HG03280 (cell line): ENCODE results near the gene LIMS2.

Source experiments
- ATAC-seq: cut with Tn5 transposase; IDR thresholded peaks from one replicate; pipeline ENCODE4 v1.9.1; 2021; ENCODE audit warnings: mild to moderate bottlenecking, moderate library complexity; ENCODE audit not compliant: unreplicated experiment

Gene LIMS2

DNA sequence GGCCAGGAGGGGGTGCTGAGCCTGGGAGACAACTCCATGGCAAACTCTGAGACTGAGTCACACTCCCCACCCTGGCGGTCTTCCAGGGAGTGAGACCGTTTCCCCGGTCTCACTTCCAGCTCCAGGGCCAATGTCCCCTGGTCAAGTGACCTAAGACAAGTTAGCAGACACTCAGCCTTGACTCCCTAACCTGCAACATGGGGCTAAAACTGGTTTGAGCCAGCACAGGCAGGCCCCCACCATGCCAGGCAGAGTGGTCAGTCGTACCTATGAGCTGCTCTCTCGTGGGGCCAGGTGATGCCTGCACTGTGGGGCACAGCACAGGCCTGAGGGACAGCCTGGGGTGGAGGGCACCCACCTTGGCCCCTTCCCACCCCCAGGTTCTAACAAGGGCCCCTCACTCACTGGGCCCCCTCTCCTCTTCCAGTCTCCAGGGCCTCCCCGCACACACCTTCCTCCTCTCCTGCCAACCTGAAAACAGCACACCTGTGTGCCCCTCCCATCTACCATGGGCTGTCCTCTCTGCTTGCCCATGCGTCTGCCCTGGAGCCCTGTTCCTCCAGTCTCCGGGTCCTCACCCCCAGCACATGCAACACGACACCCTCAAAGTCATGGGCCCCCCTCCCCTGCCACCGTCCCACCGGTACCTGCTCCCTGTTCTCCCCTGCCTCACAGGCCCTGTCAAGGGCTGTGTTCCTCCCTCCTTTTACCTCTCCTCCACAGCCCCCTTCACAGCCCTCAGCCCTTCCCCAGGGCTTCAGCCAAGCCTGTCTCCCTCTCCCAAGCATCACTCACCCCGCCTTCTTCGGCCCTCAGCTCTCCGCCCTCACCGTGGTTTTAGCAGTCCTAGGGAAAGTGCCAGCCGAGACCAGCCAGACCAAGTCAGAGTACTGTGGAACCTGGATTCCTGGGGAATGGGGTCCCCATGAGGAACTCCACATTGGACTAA is 27.8 kb downstream of the LIMS2 start:
- no peak for ATAC-seq

DNA sequence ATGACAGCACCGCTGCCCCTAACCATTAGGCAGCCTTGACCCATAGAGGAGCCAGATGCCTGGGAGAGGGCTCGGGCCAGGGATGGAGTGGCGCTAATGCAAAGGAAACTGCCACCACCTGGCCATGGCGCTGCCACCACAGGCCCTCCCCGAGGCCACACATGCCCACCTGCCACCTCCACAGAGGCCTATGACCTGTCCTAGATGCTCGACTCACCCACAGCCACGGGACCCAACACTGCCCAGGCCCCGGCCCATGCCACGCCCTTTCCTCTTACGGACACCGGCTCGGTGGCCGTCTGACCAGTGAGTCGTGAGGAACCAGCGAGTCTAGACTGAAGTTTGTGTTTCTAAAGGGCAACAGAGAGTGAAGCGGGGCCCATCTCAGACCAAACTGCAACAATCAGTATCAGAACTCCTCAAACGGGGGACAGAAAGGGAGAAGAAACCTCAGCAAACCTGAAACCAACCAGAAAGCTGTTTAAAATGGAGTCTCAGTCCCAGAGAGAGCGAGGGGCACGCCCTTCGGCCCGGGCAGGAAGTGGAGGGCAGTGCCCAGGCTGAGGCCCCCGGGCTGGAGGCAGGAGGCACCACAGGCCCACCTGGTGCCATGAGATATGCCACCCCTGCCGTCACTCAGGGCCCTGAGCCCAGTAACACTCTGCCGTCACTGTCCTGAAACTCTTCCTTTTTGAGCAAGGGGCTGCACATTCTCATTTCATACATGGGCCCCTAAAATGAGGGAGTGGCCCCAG is 28.7 kb downstream of the LIMS2 start:
- ATAC-seq: no peak

DNA sequence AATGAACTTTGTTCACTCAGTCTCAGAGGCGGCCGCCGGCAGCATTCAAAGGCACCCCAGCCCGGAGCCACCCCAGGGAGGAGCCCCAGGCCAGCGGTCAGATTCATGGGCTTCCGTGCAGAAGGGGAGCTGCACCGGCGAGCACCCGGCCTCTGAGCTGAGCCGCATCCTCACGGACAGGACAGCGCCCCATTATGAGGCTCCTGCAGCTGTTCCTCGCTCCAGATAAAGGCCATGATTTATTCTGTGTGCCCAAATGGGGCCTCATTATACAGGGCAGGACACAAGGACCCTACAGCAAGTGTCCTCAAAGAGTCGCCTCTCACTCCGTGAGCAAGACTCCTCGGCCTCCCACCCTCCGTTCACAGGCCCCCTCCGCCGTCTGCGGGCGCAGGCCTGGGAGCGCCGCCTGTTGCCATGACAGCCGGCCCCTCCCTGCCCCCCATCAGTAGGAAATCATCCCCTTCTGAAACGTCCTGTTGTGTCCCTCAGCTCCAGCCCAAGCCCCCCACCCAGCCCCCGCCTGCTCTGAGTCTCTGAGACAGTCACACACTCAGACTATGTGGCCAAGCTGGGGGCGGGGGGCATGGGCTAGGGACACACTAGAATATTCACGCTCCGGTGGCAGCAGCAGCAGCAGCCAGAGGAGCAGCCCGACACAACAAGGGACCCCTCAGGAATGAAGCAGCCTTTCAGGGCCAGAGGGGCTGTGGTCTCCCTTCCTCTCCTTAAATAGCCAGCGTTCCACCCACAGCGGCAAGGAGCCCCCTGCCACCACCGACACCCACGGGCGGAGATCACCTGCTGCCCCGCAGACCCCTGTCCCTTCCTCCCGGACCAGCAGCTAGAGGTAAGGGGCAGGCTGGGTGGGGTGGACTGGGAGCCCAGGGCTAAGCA is 29.7 kb downstream of the LIMS2 start, which contains the start of gene GPR17:
Gene GPR17 (plus strand): TSS at position 759 of the 897 bp plus-strand sequence. CDS start 4,583 bp downstream, outside the sequence.
- no peak for ATAC-seq

DNA sequence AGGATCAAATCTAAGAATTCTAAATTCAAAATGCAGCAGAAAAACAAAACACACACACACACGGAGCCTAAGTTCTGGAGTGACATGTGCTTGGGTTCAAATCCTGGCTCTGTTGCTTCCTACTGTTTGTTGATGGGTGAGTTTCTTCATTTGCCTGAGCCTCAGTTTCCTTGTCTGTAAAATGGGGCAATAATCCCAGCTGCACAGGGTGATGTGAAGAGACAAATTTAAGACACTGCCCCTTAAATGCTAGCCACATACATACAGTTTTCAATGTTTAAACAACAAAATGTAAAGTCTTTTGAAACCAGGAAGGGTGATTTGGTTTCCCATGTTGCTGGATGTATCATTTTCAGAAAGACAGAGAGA is 30.3 kb downstream of the LIMS2 start:
- ATAC-seq: no peak

DNA sequence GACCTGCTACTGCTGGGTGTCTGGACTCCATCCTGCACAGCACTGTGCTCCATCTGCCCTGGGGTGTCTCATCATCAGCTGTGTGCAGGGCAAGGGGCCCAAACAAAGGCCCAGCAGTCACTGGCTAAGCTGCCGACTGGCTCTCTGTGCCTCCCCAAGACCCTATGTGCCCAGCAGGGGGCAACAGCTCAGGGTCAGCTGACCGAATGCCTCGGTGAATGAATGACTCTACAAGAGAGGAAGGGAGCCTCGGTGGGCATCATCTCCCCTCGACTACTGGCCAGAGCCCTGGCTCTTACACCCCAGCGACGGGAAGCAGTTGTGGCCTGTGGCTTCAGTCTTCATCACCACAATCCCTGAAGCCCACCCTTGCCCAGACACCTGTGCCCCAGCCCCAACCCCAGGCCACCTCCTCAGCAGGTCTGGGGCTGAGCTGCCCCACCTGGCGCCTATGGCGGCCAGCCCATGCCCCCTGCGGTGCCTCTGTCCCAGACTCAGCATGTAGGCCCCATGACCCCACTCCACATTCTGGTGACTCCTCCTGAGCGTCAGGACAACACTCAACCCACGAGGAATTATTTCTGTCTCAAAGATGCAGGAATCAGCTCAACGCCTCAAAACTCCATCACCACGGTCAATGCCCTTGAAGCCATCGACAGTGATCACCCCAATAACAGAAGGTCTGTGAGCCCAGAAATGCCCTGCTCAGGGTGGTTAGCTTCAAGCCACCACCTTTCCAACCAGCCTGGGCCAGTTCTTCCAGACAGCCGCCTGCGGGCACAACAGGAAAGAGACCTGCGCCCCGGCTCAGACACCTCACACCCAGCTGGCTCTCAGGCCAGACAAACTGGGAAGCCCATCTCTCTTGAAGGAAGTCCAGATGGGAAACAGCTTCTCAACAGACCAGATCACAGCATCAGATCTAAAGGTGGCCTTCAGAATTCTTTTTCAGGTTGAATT is 31.0 kb downstream of the LIMS2 start:
- no peak for ATAC-seq

DNA sequence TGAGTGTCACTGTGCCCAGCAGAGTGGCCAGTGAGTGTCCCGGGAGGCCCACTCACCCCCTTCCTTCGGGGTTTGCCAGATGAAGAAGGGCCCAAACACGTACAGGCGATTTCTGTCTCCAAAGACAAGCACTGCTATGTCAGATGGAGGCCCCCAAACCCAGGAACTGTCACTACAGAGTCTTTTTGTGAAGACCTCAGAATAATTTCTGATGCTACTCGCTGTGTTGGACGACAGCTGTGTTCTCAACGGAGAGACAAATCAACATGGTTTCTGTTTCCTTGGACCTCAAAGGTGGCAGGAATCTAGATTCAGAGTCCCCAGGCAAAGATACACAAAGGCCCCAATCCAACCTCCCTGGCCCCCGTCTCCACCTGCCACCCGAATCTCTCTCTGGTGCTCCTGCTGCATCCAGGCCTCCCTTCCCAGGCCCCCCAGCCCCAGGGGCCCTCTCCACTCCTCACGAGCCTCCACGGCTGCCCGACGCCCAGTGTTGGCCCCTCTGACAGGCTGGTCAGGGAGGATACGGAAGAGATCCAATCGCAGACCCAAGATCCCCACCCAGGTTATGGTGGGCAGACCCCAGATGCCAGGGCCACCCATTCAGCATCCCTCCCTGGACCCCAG is 31.8 kb downstream of the LIMS2 start:
- ATAC-seq: no peak

DNA sequence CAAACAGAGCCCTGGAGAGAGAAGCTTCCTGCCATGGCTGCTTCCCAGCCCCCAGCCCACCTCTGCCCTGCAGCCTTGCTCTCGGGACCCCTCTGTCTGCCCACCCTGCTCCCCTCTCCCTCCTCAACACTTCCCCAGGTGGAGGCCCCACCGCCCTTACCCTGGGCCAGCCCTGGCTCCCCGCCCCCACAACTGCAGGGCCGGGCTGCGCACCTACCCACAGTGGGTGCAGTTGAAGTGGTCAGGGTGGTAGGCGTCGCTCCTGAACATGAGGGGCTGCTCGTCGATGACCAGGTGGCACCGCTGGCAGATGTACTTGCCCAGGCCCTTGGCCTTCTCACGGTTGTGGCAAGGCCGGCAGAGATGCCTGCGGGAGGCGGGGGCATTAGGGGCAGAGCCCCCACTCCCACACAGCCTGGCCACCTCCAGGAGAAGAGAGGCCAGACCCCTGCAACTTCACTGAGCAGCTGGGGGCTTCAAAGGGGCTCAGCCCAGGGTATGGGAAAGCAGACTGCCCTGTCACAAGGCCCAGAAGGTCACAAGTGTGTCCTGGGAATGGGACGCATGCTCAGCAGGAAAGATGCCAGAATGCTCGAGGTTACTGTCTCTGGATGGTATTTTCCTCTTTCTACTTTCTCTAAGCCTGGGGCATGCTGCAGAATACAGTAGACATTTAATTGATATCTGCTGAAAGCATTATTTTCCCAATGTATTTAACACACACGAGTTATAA is 32.5 kb downstream of the LIMS2 start:
- no peak for ATAC-seq

DNA sequence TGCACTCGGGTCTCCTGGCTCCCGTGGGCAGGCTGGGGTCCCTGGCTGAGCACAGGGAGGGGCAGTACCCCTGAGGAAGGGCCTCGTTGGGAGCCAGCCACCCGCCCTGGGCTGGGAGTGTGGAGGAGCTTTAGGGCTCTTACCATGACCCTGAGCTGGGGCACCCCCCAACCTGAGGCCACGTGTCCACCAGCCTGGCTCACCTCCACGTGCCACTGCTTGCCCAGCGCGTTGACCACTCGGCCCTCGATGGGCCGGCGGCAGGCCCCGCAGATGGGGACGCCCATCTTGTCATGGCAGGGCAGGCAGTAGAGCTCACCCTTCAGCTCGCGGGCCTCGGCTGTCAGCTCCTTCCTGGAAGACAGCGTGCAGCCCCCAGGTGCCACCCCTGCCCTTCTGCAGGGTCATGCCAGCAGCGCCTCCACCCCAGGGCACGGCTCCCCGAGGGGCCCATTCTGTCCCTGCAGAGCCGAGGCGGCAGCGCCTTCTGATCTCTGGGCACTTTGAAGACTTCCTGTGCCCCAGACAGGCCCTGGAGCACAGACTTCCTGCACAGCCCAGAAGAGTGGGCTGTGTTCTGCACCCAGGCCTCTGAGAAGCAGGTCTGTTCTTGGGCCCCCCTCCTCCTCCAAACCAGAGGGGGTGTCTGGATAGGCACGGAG is 33.4 kb downstream of the LIMS2 start:
- no peak for ATAC-seq

DNA sequence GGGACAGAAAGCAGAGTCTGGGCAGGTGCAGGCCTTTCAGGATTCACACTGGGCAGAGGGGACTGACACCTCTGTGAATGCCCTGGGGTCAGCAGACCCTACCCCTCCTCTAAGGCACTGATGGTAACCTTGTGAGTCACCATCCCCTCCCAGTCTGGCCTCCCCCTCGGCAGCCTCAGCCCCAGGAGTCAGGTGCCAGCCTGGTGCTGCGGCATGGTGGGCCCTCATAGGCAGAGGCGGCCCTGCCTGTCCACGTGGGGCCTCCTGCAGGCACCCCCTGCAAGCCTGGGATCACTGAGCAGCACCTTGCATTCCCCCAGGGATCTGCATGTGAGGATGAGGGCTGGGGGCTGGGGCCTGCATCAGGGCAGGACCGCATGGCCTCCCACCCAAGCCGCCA is 34.2 kb downstream of the LIMS2 start:
- ATAC-seq: no peak

DNA sequence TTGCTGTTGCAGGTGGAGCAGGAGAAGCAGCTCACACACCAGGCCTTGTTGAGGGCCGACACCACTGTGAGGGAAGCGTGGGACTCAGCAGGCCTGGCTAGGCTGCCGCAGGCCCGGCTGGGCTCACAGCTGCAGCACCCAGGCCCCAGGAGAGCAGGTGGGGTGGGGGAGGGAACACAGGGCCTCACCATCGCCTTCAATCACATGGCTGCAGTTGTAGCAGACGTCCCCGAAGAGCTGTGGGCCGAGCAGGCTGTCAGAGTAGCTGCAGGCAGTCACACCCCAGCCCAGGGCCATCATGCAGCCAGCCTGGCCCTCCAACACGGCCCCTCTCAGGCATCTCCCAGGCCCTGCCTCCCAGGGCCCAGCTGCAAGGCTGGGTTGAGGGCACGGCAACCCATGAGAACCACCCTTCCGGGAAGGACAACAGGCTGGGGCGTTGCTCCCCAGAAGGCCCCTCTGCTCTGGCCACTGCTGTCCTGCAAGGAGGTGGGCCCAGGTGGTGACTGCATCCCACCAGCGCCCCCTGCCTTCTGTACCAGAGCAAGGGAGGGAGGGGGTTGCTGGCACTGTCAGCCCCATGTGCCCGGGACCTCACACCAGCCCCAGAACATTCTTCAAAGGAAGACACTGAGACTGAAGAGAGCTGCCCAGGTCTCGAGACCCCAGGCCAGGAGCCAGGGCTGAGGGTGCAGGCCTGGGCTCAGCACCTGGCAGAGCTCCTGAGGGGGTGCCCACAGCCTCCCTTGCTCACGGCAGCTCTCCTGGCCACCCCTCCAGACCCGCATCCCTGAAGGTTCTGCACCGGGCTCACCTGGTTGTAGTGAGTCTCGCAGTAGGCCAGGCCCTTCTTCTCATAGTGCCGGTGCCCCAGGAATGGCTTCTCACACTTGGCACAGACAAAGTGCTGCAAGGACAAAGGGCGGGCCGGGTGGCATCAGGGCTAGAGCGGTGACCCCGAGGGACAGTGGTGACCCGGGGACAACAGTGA is 35.0 kb downstream of the LIMS2 start:
- ATAC-seq: no peak

DNA sequence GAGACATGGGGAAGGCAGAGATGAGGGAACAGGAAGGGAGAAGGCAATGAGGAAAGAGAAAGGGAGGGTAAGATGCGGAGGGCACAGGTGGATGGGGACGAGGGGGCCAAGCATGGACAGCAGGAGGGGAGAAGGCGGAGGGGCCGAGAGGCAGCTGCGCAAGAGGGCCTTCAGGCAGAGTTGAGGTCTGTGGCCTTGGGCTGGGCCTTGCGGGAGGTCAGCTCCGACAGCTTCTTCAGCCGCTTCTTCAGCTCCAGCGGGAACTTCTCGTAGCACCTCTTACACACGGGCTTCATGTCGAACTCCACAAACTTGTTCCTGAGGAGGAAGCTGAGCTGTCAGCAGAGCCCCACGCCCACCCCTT is 36.2 kb downstream of the LIMS2 start:
- ATAC-seq: no peak

DNA sequence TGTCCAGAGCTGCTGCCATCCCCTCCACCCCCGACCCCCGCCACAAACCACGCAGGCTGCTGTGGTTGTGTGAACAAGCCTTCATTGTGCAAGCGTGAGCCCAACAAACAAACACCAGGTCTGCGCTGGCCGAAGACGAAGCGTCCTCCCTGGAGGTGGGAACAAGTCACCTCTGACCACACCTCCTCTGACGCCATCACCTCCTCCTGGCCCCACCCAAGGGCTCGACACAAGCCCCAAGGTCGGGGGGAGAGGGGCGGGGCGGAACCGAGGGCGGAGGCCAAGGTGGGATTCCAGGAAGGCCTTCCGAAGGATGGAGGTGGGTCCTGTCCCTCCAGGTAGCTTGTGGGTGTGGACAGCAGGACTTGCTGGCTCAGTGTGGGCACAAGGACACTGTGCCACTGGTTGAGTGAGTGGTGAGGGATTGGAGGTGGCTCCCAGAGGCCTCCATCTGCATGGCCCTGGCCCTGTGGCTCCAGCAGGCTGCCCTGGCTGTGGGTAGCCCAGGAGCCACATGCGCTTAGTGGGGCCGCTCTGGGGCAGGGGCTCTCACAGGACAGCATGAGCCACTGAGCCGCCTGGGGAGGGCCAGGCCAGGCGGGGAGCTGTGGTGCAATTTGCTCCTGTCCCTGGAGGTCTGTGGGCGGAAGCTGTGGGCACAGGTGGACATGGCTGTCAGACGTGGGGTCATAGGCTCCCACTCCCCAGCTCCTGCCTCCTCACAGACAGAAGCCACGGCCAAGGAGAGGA is 36.8 kb downstream of the LIMS2 start:
- no peak for ATAC-seq

DNA sequence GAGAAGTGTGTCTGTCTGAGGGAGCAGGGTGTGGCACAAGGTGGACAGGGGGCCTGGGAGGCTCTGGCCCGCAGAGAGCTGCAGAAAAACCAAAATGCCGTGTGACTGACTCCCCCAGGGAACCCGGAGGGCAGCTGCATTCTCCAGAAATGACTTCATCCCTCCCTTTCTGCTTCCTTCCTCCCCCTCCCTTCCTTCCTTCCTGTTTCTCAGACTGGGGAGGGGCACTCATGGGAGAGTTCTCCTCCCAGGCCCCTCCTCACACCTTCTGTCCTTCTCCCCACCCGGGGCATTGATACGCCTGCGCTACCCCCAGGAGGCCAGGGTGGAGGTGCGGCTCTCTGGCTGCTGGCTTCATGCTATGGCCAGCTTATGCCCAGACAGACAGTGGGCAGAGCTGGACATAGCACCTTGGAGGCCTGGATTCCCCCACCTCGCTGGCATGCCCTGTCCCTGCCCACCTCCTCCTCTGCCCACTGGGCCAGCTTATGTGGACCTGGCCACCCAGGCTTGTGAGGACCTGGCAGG is 37.5 kb downstream of the LIMS2 start:
- no peak for ATAC-seq

DNA sequence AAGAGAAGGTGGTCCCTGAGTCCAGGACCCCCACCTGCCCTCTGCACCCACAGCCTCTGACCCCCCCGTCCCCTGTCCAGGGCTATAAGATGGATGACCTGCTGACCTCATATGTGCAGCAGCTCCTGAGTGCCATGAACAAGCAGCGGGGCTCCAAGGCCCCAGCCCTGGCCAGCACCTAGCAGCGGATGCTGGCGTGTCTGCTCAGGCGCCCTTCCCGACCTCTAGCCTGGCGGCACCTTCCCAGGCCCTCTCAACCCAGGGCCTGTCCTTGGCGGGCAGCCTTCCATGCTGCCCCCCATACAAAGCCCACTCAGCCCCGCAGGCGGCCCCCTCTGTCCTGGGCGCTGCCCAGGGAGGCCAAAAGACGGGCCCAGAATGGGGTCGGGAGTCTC is 38.1 kb downstream of the LIMS2 start:
- no peak for ATAC-seq

DNA sequence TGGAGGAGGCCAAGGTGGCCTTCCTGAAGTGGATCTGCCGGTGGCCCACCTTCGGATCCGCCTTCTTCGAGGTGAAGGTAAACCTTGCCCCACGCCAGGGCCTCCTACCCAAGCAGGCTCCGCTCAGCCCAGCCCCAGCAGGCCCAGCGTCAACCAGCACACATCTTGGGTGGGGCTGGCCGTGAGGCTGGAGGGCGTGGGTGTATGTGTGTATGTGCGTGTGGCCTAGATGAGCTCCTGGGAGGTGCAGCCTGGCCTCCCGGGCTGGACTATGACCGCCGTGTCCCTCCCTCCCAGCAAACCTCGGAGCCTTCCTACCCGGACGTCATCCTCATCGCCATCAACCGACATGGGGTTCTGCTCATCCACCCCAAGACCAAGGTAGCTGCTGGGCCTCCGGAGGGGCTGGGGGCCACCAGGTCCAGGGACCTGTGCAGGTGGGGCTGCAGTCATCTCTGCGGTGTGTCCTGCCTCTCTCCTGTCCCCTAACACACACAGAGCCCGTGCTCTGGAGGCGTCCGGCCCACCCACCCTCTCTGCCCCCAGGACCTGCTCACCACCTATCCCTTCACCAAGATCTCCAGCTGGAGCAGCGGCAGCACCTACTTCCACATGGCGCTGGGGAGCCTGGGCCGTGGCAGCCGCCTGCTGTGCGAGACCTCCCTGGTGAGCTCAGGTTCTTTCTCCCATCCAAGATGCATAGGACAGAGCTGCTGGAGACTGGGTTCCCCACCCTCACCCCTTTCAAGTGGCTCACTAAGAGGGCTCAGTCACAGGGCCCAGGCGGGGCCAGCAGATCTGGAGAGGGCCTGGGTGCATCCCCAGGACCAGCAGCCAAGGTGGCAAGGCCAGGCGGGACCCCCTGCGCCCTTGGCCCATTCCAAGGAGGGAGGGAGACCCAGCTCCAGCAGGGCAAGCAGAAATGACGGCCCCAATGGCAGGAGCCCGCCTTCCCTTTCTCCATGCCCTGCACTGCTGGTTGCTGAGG is 38.8 kb downstream of the LIMS2 start:
- ATAC-seq: no peak
